Rectal smooth muscle tissue (tissue), 1 donor: ENCODE data around the gene TMEM214.

Experiments
- H3K27ac ChIP-seq: one replicate; pipeline ENCODE4 v1.7.0; 2013; ENCODE audit warnings: low read depth, low read length, inconsistent platforms
- H3K27me3 ChIP-seq: one replicate; pipeline ENCODE4 v1.7.0; 2013; ENCODE audit warnings: low read length; ENCODE audit not compliant: control insufficient read depth, insufficient read depth
- H3K36me3 ChIP-seq: one replicate; pipeline ENCODE4 v1.7.0; 2013; ENCODE audit warnings: low read length; ENCODE audit not compliant: control insufficient read depth, insufficient read depth
- H3K4me1 ChIP-seq: one replicate; pipeline ENCODE4 v1.7.0; 2013; ENCODE audit warnings: low read length; ENCODE audit not compliant: control insufficient read depth, insufficient read depth
- H3K4me3 ChIP-seq: one replicate; pipeline ENCODE4 v1.7.0; 2013; ENCODE audit warnings: low read length
- H3K9ac ChIP-seq: one replicate; pipeline ENCODE4 v1.7.0; 2013; ENCODE audit warnings: low read length

TMEM214 gene

DNA sequence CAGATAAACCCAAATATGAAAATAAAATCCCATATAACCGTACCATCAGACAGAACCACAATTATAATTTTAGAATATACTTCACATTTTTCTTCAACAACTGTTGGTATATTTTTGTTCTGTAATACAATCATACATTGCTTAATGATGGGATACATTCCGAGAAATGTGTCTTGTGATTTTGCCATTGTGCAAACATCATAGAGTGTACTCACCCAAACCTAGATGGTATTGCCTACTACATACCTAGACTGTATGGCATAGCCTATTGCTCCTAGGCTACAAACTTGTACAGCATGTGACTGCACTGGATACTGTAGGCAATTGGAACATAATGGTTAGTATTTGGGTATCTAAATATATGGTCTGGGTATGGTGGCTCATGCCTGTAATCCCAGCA, 31.8 kb upstream of the TMEM214 start:
- Histone ChIP-seq H3K4me1 (no peaks in the 10 kb centered on the region), H3K4me3 (no peak overlapping the region)

DNA sequence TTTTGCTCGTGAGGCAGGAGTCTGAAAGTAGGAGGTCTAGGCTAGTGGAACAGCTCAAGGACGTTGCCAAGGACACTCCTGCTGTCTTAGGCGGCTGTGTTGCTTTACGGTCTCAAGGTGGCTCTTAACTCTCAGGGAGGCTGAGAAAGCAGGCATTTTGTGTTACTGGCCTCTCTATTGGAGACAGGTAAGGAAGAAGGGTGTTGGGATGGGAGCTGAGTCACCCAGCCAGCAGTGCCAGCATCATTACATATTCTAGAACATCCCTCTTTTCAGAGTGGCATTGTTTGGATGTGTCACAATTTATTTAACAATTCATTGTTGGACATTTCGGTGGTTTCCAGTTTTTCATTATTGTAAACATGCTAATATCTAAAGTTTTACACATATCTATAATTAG, 30.8 kb upstream of the TMEM214 start:
- Histone ChIP-seq H3K27me3 (no peaks in the 10 kb centered on the region), H3K36me3 (no peaks in the 10 kb centered on the region), H3K9ac (no peak overlapping the region)

More for the DNA sequence above, 31.8 kb upstream of the TMEM214 start:
- H3K27ac ChIP-seq: no peak overlapping the region
- no peaks in the 10 kb centered on the region for H3K36me3 ChIP-seq
- H3K9ac ChIP-seq: no peak overlapping the region
- H3K27me3 ChIP-seq: no peaks in the 10 kb centered on the region

DNA sequence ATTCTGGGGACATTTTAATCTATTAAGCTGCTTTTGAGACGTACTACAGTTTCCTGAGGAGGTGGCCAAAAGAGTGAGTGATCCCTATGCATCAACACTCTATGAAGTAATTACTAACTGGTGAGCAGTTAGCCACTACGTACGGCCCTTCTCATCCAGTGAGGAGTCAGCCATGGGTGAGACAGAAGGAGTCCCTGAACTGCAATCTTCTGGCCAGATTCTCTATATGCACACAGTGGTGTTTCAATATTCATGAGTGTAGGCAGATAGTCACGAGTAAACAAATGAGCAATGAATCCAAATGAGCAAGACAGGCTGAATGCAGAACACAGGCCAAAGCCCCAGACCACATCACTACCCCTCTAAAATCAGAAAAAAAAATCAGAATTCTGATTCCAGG, 29.8 kb upstream of the TMEM214 start:
- H3K9ac ChIP-seq: no peak overlapping the region
- H3K27ac ChIP-seq: no peak overlapping the region
- no peaks in the 10 kb centered on the region for H3K36me3 ChIP-seq
- H3K4me1 ChIP-seq: no peaks in the 10 kb centered on the region
- no peak overlapping the region for H3K4me3 ChIP-seq
- no peaks in the 10 kb centered on the region for H3K27me3 ChIP-seq

More for the DNA sequence above, 30.8 kb upstream of the TMEM214 start:
- H3K4me3 ChIP-seq: no peak overlapping the region
- H3K4me1 ChIP-seq: no peaks in the 10 kb centered on the region
- no peak overlapping the region for H3K27ac ChIP-seq

DNA sequence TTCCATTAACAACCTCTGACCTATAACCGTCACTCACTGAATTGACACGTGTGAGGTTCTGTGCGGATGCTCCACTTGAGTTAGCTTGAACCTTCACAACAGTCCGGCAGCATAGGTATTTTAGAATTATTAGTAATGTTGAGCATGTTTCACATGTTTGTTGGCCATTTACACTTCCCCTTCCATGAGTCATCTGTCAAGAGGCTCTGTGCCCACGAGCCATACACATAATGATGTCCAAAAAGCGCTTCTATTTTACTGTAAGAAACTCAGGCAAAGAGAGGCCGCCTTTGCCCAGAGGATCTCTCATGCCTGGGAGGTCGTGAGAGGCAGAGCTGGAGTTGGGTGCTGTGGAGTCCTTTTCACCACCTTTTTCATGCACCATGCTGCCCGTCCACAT, 28.9 kb upstream of the TMEM214 start:
- Histone ChIP-seq H3K4me1 (no peaks in the 10 kb centered on the region), H3K9ac (no peak overlapping the region), H3K4me3 (no peak overlapping the region), H3K27me3 (no peaks in the 10 kb centered on the region), H3K36me3 (no peaks in the 10 kb centered on the region), H3K27ac (no peak overlapping the region)

DNA sequence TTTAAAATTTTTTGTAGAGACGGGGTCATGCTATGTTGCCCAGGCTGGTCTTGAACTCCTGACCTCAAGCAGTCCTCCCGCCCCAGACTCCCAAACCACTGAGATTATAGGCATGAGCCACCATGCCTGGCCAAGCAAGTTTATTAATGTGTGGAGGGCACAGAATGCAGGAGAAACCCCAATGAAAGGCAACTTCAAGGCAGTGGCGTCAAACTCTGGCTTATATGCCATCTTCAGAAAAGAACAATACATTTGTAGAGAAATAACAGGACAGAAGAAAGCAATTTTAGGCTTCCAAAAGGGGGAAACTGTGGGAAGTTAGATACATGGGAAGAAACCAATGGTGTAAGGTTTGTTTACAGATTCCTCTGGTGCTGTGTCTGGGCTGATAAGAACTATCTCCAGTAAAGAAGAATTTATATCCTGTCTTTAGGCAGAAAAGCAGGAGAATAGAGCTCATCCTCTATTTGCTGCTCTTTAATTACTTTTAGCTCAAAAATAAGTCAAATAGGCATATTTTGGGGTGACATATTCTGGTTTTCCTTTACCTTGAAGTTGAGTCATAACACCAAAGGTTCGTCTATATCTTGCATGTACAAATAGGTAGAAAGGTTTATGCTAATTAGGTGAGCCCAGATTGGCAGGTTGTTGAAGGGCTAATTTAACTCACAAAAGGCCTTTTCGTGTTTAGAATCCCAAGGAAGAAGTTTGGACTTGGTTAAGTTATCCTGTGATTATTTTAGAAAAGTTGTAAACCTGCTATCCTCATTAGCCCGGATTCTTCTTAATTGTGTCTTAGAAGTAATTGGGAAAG, 26.0 kb upstream of the TMEM214 start:
- H3K27me3 ChIP-seq: no peaks in the 10 kb centered on the region
- no peaks in the 10 kb centered on the region for H3K4me1 ChIP-seq
- H3K4me3 ChIP-seq: no peak overlapping the region
- no peak overlapping the region for H3K9ac ChIP-seq
- no peak overlapping the region for H3K27ac ChIP-seq
- no peaks in the 10 kb centered on the region for H3K36me3 ChIP-seq

DNA sequence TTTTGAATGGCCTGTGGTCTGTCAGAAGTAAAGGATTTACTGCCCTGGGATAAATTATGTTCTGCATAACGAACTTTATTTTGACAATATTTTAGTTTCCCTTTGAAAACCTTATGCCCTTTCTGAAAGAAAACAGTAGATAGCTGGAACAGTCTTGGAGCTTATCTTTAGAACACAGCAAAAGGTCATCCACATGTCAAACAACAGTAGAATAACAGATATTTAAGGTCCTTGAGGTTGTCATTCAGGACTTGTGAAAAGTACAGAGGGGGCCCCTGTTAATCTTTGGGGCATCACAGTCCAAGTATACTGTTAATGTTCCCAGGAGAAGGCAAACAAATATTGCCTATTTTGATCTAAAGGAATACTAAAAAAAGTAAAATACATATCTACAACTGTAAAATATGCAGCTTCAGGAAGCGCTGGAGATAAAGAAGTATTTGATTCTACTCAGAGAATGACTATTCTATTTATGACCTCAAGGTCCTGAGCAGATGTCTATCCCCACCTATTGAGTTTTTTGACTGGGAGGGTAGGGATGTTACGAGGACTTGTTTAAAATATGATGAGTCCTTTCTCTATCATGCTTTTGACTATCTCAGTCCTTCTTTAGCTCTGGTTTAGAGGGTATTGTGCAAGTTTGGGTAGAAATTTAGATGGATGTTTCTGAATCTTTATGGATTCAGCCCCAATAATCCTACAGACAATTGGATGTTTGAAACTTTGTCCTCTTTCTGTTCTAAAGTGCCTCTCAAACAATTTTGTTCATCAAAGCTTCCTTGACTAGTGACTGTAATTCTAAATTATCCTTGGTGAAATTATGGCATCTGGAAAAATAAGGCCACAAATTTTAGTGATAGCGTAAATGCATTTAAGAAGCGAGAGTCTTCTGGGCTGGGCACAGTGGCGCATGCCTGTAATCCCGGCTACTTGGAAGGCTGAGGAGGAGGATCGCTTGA, 25.1 kb upstream of the TMEM214 start:
- H3K27ac ChIP-seq: no peak overlapping the region
- no peak overlapping the region for H3K9ac ChIP-seq
- H3K4me3 ChIP-seq: no peak overlapping the region
- H3K4me1 ChIP-seq: no peaks in the 10 kb centered on the region
- no peaks in the 10 kb centered on the region for H3K36me3 ChIP-seq
- H3K27me3 ChIP-seq: no peaks in the 10 kb centered on the region

DNA sequence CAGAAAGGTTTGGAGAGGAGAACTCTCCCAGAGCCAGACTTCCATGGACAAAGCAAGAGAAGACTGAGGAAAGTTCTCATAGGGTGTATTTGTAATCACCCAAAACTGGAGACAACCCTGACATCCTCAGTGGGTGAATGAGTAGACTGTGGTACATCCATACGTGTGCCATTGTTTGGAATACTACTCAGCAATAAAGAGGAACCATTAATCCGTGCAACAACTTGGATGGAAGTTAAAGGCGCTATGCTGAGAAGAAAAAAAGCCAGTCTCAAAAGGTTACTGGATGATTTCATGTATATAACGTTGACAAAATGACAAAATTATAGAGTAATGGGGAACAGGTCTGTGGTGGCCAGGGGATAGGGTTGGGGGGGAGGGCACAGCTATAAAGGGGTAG, 24.1 kb upstream of the TMEM214 start:
- Histone ChIP-seq H3K36me3 (no peaks in the 10 kb centered on the region), H3K4me1 (no peaks in the 10 kb centered on the region), H3K4me3 (no peak overlapping the region), H3K27me3 (no peaks in the 10 kb centered on the region), H3K9ac (no peak overlapping the region), H3K27ac (no peak overlapping the region)

DNA sequence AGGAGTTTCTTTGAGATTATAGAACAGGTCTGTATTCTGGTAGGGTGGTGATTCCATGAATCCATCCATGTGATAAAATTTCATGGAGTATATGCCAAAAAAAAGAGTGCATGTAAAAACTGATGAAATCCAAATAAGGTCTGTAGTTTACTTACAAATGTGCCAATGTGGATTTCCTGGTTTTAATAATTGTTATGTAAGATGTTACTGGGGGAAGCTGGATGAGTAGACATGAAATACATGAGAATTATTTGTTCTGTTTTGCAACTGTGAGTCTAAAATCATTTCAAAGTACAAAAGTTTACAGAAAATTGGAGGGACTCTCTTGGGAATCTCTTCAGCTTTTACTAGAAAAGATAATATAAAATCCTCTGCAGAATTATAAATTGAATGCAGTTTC, 23.7 kb upstream of the TMEM214 start:
- no peak overlapping the region for H3K4me3 ChIP-seq
- no peaks in the 10 kb centered on the region for H3K27me3 ChIP-seq
- H3K36me3 ChIP-seq: no peaks in the 10 kb centered on the region
- H3K27ac ChIP-seq: no peak overlapping the region
- no peaks in the 10 kb centered on the region for H3K4me1 ChIP-seq
- H3K9ac ChIP-seq: no peak overlapping the region

DNA sequence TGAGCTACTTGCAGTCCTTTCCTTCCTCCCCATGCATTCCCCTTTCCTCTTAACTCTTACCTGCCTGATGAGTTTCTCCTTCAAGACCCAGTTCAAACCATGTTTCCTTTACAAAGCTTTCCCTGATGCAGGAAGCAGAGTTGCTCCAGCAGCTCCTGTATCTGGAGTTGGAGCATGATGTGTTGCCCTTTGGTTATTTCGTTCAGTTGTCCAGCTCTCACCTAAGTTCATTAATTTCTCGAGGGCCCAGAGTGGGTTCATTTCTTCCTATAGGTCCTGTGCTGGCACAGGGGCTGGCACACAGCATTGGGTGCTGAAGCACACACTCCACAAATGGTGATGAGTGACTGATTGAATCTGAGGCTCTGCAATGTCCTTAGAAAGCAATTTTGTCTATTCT, 23.0 kb upstream of the TMEM214 start:
- Histone ChIP-seq H3K27me3 (no peaks in the 10 kb centered on the region), H3K27ac (no peak overlapping the region), H3K4me1 (no peaks in the 10 kb centered on the region), H3K9ac (no peak overlapping the region), H3K36me3 (no peaks in the 10 kb centered on the region), H3K4me3 (no peak overlapping the region)

DNA sequence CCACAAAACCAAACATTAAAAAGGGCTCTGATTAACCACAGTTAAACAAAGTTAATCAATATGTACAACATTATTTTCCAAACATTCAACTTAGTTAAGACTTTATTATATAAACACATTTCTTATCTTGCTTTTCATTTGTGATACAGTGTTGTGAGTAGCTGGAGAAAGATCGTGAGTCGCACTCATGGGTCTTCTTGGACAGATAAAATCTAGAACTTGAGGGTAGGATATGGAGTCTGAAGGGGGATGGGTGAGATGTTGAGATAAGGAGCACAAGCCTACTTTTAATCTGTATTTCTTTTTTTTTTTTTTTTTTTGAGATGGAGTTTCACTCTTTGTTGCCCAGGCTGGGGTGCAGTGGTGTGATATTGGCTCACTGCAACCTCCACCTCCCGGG, 22.6 kb upstream of the TMEM214 start:
- Histone ChIP-seq H3K36me3 (no peaks in the 10 kb centered on the region), H3K9ac (no peak overlapping the region), H3K27ac (no peak overlapping the region), H3K27me3 (no peaks in the 10 kb centered on the region), H3K4me3 (no peak overlapping the region), H3K4me1 (no peaks in the 10 kb centered on the region)

DNA sequence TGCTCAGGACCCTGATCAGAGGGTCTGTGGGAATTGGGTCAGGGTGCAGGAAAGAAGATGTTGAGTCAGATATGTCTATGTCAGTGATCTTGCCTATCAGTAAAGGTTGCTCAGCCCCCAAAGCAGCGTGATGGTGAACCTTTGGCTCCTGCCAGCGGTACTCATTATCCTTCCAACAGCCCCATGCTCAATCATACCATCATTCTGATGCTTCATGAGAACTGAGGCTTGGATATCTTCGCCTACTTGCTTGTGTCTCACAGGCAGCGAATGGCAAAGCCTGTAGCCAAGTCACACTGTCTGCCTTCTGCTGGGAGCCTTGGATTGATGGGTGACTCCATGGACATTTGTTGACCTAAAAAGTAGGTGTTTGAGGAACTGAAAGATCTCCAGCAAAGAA, 19.0 kb upstream of the TMEM214 start:
- no peak overlapping the region for H3K4me3 ChIP-seq
- H3K36me3 ChIP-seq: no peaks in the 10 kb centered on the region
- no peaks in the 10 kb centered on the region for H3K4me1 ChIP-seq
- no peak overlapping the region for H3K27ac ChIP-seq
- no peaks in the 10 kb centered on the region for H3K27me3 ChIP-seq
- no peak overlapping the region for H3K9ac ChIP-seq

DNA sequence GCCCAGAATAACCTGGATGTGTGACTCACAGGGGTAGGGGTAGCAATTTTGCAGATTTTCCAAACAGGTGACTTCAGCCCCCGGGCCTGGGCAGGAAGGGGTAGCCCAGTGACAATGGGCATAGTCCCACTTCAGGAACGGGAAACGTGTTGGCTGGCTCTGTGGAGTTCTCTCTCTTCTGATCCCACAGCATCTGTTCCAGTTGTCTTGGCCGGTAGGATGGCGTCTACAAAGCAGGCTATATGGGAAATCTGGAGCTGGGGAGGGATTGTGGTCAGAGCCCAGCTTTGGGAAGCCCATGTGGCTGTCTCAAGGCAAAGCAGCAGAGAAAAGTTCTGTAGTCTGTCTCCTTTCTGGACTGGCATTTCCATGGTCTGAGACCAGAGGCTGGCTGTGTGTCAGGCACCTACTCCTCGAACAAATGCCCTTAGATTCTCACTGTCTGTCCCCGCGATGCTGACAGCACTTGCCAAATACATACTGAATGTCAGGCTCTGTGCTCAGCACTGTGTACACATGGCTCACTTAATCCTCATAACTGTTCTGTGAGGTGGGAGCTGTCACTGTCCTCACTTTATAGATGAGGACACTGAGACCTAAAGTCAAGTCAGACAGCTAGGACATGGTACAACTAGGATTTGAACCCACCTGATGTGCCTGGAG, 17.9 kb upstream of the TMEM214 start:
- Histone ChIP-seq H3K9ac (no peak overlapping the region), H3K27me3 (no peaks in the 10 kb centered on the region), H3K4me3 (no peak overlapping the region), H3K4me1 (no peaks in the 10 kb centered on the region), H3K36me3 (no peaks in the 10 kb centered on the region), H3K27ac (no peak overlapping the region)
